ENCODE data around the gene HSD17B14. TPM values are rescaled to one million over a fixed set of nuclear protein-coding genes. Genes with fewer than 3 reads are reported as not detected.

HSD17B14 gene
- total and polyA plus RNA-seq, 9 of the 15 experiments (the other 6 are each of a cell fraction or from before 2014, with no cell fraction given), result 0.16 TPM; not detected in 8

DNA sequence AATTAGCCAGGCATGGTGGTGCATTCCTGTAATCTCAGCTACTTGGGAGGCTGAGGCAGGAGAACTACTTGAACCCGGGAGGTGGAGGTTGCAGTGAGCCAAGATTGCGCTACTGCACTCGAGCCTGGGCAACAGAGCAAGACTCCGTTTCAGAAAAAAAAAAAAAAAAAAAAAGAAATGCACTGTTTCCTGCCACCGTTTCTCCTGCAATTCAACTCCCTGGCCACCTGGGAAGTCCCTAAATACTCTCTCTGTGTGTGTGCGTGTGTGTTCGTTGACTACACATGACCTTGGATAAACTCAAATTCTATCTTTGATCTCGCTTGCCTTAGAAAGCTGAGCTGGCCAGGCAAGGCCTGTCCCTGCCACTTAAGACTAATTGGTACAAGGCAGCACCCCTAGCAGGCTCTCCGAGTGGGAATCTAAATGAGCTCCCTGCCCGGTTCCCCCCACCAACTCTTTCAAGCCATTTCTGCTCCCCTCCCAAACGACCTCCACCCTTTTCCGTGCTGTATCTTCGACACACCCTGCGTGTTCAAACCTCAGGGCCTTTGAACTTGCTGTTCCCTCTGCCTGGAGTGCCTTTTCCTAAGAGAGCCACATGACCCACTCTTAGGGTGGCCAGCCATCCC is 20.3 kb downstream of the HSD17B14 start (continued):
- TF ChIP-seq STAT6 (CRISPR knock-in tag; IDR thresholded peaks at IDR 0.05) (no peak), HES1 (IDR thresholded peaks at IDR 0.05; ENCODE audit: low read depth) (no peak), CREM (IDR thresholded peaks at IDR 0.05; ENCODE audit: low read depth) (no peak), SIN3B (IDR thresholded peaks at IDR 0.05; ENCODE audit: low read depth) (no peak), HIVEP1 (CRISPR knock-in tag; IDR thresholded peaks at IDR 0.05) (no peak), TFAM (CRISPR knock-in tag; conservative IDR thresholded peaks at IDR 0.05) (no peak), NFRKB (IDR thresholded peaks at IDR 0.05; ENCODE audit: low read depth) (no peak), ATF7 (IDR thresholded peaks at IDR 0.05) (no peak), KDM5B (IDR thresholded peaks at IDR 0.05; ENCODE audit: insufficient replicate concordance, low read depth, low read length) (no peak), POU5F1 (IDR thresholded peaks at IDR 0.05; ENCODE audit: borderline replicate concordance, low read depth, low read length, partially characterized antibody) (no peak), EP400 (IDR thresholded peaks at IDR 0.05) (no peak)
- TF ChIP-seq, protein P1, sequence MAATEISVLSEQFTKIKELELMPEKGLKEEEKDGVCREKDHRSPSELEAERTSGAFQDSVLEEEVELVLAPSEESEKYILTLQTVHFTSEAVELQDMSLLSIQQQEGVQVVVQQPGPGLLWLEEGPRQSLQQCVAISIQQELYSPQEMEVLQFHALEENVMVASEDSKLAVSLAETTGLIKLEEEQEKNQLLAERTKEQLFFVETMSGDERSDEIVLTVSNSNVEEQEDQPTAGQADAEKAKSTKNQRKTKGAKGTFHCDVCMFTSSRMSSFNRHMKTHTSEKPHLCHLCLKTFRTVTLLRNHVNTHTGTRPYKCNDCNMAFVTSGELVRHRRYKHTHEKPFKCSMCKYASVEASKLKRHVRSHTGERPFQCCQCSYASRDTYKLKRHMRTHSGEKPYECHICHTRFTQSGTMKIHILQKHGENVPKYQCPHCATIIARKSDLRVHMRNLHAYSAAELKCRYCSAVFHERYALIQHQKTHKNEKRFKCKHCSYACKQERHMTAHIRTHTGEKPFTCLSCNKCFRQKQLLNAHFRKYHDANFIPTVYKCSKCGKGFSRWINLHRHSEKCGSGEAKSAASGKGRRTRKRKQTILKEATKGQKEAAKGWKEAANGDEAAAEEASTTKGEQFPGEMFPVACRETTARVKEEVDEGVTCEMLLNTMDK (IDR thresholded peaks at IDR 0.05; ENCODE audit: borderline replicate concordance, insufficient read depth, low read depth, low read length, poor library complexity, severe bottlenecking), result no peak
- TF ChIP-seq, protein P2, sequence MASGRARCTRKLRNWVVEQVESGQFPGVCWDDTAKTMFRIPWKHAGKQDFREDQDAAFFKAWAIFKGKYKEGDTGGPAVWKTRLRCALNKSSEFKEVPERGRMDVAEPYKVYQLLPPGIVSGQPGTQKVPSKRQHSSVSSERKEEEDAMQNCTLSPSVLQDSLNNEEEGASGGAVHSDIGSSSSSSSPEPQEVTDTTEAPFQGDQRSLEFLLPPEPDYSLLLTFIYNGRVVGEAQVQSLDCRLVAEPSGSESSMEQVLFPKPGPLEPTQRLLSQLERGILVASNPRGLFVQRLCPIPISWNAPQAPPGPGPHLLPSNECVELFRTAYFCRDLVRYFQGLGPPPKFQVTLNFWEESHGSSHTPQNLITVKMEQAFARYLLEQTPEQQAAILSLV (tag; IDR thresholded peaks at IDR 0.05), result no peak

Measured in K562 (cell line).